Uterus (tissue), 2 donors: Measurements from ENCODE around the gene PRAMEF12.

Experiments used
- CTCF ChIP-seq, 4 experiments: fragments of 200-600 bp in 2 of 4; fragments of 450-650 bp in 2 of 4; sonication (generic) in 2 of 4; IDR thresholded peaks; one replicate each; pipeline ENCODE4 v1.5.1; 2016 to 2019; ENCODE audit warnings: antibody characterized with exemption in 4 of 4, mild to moderate bottlenecking in 2 of 4, moderate library complexity in 1 of 4
- POLR2A ChIP-seq, 2 donors: fragments of 450-650 bp; IDR thresholded peaks; one replicate each; pipeline ENCODE4 v1.6.1; 2016; ENCODE audit warnings: antibody characterized with exemption in 2 of 2, mild to moderate bottlenecking in 1 of 2, moderate library complexity in 1 of 2

- TF ChIP-seq CTCF (IDR thresholded peaks at IDR 0.05) (no peak), POLR2A (IDR thresholded peaks at IDR 0.05) (no peak)
These were observed 37.9 kb downstream of the PRAMEF12 start for GRCh38 chr1:12811409-12811784.
